ENCODE data around the gene HPCAL1.

HPCAL1 gene

GRCh38 chr2:10360850-10361588 is 58.3 kb downstream of the HPCAL1 start:
- TF ChIP-seq, protein P1, sequence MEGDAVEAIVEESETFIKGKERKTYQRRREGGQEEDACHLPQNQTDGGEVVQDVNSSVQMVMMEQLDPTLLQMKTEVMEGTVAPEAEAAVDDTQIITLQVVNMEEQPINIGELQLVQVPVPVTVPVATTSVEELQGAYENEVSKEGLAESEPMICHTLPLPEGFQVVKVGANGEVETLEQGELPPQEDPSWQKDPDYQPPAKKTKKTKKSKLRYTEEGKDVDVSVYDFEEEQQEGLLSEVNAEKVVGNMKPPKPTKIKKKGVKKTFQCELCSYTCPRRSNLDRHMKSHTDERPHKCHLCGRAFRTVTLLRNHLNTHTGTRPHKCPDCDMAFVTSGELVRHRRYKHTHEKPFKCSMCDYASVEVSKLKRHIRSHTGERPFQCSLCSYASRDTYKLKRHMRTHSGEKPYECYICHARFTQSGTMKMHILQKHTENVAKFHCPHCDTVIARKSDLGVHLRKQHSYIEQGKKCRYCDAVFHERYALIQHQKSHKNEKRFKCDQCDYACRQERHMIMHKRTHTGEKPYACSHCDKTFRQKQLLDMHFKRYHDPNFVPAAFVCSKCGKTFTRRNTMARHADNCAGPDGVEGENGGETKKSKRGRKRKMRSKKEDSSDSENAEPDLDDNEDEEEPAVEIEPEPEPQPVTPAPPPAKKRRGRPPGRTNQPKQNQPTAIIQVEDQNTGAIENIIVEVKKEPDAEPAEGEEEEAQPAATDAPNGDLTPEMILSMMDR (IDR thresholded peaks at IDR 0.05), result no peak
- TF ChIP-seq ZFX (IDR thresholded peaks at IDR 0.05; ENCODE audit: borderline replicate concordance), result no peak
- no peak overlapping the region for H3K27ac ChIP-seq

- TF ChIP-seq, protein P1 (IDR thresholded peaks at IDR 0.05), result no peak
- TF ChIP-seq ZFX (IDR thresholded peaks at IDR 0.05; ENCODE audit: borderline replicate concordance), result no peak
- H3K27ac ChIP-seq, result no peak overlapping the region
Measured at GRCh38 chr2:10362096-10362897, 59.6 kb downstream of the HPCAL1 start.

- no peak overlapping the region for H3K27ac ChIP-seq
- TF ChIP-seq ZFX (IDR thresholded peaks at IDR 0.05; ENCODE audit: borderline replicate concordance), result no peak
- TF ChIP-seq, protein P1 (IDR thresholded peaks at IDR 0.05), result no peak
Measured at GRCh38 chr2:10362898-10363454, 60.3 kb downstream of the HPCAL1 start.

GRCh38 chr2:10363861-10364610 is 61.3 kb downstream of the HPCAL1 start:
- H3K27ac ChIP-seq, result no peak overlapping the region
- TF ChIP-seq, protein P1 (IDR thresholded peaks at IDR 0.05), result no peak
- TF ChIP-seq ZFX (IDR thresholded peaks at IDR 0.05; ENCODE audit: borderline replicate concordance), result no peak

GRCh38 chr2:10365412-10365811 is 62.7 kb downstream of the HPCAL1 start:
- TF ChIP-seq, protein P1 (IDR thresholded peaks at IDR 0.05), result no peak
- no peak for TF ChIP-seq ZFX (IDR thresholded peaks at IDR 0.05; ENCODE audit: borderline replicate concordance)
- H3K27ac ChIP-seq, result no peak overlapping the region

DNA sequence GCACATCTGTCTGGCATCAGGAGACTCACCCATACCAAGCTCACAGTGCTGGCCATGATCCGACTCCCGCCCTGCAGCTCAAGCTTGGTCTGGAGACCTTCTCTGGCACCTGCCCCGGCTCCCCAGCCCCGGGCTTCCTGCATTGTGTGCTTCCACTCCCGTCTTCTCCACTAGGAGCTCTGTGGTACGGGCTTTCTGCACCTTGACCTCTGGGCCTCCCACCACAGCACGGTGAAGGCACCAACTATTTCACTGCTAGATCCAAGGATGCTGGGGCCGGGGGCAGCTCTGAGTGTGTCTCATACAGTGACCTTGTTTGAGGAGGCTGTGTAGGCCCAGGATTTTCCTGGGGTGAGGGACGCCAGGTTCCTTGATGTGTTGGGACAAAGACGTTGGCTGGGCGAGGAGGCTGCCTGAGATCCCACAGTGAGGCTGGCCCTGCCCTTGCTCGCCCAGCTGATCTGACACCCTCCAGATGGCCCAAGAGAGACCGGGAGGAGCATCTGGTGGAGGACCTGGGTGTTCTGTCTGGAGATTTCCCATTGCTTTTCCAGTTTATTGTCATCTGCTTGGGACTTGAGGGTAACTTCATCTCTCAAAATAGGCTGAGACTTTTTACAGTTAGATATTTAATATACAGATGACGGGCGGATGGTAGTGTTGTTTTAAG is 64.0 kb downstream of the HPCAL1 start:
- no peak overlapping the region for H3K27ac ChIP-seq
- TF ChIP-seq, protein P1 (IDR thresholded peaks at IDR 0.05), result no peak
- no peak for TF ChIP-seq ZFX (IDR thresholded peaks at IDR 0.05; ENCODE audit: borderline replicate concordance)

Measured in 22Rv1 (cell line).